Parathyroid adenoma (tissue), 2 donors: ENCODE data around the gene CRACDL.

Experiments
- H2AFZ ChIP-seq: fragments of 300-600 bp; sonication (generic); one replicate; pipeline ENCODE4 v1.7.0; 2017; ENCODE audit warnings: antibody characterized with exemption, mild to moderate bottlenecking
- H3K27ac ChIP-seq: fragments of 300-600 bp; sonication (generic); one replicate; pipeline ENCODE4 v1.7.0; 2017
- H3K27me3 ChIP-seq: fragments of 300-600 bp; sonication (generic); one replicate; pipeline ENCODE4 v1.7.0; 2017; ENCODE audit warnings: low read length; ENCODE audit not compliant: control insufficient read depth, insufficient read depth
- H3K36me3 ChIP-seq: fragments of 300-600 bp; sonication (generic); one replicate; pipeline ENCODE4 v1.7.0; 2017; ENCODE audit warnings: low read length; ENCODE audit not compliant: control insufficient read depth, insufficient read depth
- H3K4me1 ChIP-seq: fragments of 300-600 bp; sonication (generic); one replicate; pipeline ENCODE4 v1.7.0; 2017; ENCODE audit warnings: control low read depth
- H3K4me2 ChIP-seq: fragments of 300-600 bp; sonication (generic); one replicate; pipeline ENCODE4 v1.7.0; 2017; ENCODE audit warnings: low read length
- H3K4me3 ChIP-seq: fragments of 300-600 bp; sonication (generic); one replicate; pipeline ENCODE4 v1.7.0; 2017; ENCODE audit warnings: low read depth, low read length
- H3K79me2 ChIP-seq: fragments of 300-600 bp; sonication (generic); one replicate; pipeline ENCODE4 v1.7.0; 2017; ENCODE audit warnings: control low read depth
- H3K9ac ChIP-seq: fragments of 300-600 bp; sonication (generic); one replicate; pipeline ENCODE4 v1.7.0; 2017; ENCODE audit warnings: mild to moderate bottlenecking
- H3K9me3 ChIP-seq: fragments of 300-600 bp; sonication (generic); one replicate; pipeline ENCODE4 v1.7.0; 2017; ENCODE audit warnings: low read length; ENCODE audit not compliant: control insufficient read depth
- TF ChIP-seq, protein P1 (sequence below): fragments of 300-600 bp; sonication (generic); IDR thresholded peaks from one replicate; pipeline ENCODE4 v1.7.0; 2017; ENCODE audit warnings: antibody characterized with exemption, mild to moderate bottlenecking
- donor health status: primary hyperparathyroidism.

Gene CRACDL, protein sequence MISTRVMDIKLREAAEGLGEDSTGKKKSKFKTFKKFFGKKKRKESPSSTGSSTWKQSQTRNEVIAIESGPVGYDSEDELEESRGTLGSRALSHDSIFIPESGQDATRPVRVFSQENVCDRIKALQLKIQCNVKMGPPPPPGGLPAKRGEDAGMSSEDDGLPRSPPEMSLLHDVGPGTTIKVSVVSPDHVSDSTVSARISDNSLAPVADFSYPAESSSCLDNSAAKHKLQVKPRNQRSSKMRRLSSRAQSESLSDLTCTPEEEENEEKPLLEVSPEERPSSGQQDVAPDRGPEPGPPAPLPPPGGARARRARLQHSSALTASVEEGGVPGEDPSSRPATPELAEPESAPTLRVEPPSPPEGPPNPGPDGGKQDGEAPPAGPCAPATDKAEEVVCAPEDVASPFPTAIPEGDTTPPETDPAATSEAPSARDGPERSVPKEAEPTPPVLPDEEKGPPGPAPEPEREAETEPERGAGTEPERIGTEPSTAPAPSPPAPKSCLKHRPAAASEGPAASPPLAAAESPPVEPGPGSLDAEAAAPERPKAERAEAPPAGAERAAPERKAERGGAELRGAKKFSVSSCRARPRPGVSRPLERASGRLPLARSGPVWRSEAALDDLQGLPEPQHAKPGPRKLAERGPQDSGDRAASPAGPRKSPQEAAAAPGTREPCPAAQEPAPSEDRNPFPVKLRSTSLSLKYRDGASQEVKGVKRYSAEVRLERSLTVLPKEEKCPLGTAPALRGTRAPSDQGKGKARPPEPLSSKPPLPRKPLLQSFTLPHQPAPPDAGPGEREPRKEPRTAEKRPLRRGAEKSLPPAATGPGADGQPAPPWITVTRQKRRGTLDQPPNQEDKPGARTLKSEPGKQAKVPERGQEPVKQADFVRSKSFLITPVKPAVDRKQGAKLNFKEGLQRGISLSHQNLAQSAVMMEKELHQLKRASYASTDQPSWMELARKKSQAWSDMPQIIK

DNA sequence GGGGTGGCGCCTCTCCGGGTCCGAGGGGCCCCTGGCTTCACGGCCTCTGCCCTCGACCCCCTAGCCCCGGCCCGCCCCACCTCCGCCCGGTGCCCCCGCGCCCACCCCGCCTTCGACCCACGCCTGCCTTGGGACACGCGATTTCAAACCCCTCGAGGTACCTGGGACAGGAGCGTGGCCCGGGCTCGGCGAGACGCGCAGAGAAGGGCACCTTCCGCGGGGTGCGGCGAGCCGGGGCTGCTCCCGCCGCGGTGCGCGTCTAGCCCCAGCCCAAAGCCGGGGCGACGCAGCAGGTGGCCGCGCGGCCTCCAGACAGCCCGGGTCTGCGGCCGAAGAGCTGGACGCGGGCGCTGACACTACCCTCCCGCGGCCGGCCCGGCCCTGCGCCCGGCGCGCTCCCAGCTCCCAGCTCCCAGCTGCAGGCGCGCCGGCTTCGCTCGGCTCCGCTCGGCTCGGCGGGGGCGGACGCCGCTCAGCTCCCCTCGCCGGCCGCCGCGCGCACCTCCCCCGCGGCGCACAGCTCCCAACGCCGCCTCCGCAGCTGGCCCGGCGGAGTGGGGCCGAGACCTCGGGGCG is at the start of gene CRACDL:
Gene CRACDL (minus strand): TSS at position 449 of the 576 bp plus-strand sequence. CDS start 89,425 bp downstream, outside the sequence.
- peak within 1 kb of the TSS; percentile 84 for H2AFZ ChIP-seq
- no peaks in the 10 kb centered on the region for H3K27me3 ChIP-seq
- peak within 1 kb of the TSS; percentile 52 for H3K4me3 ChIP-seq
- no peak within 1 kb of the TSS for H3K9ac ChIP-seq
- no peaks in the 10 kb centered on the region for H3K79me2 ChIP-seq
- no peaks in the 10 kb centered on the region for H3K36me3 ChIP-seq
- no peak within 1 kb of the TSS for H3K27ac ChIP-seq
- peaks cover 4% of the 10 kb centered on the region for H3K4me1 ChIP-seq
- H3K9me3 ChIP-seq = no peaks in the 10 kb centered on the region
- TF ChIP-seq, protein P1, sequence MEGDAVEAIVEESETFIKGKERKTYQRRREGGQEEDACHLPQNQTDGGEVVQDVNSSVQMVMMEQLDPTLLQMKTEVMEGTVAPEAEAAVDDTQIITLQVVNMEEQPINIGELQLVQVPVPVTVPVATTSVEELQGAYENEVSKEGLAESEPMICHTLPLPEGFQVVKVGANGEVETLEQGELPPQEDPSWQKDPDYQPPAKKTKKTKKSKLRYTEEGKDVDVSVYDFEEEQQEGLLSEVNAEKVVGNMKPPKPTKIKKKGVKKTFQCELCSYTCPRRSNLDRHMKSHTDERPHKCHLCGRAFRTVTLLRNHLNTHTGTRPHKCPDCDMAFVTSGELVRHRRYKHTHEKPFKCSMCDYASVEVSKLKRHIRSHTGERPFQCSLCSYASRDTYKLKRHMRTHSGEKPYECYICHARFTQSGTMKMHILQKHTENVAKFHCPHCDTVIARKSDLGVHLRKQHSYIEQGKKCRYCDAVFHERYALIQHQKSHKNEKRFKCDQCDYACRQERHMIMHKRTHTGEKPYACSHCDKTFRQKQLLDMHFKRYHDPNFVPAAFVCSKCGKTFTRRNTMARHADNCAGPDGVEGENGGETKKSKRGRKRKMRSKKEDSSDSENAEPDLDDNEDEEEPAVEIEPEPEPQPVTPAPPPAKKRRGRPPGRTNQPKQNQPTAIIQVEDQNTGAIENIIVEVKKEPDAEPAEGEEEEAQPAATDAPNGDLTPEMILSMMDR = no peak
- peak within 1 kb of the TSS; percentile 78 for H3K4me2 ChIP-seq

GRCh38 chr2:98975611-98976010 is 39.6 kb upstream of the CRACDL start:
- Histone ChIP-seq H3K36me3 (no peaks in the 10 kb centered on the region), H3K27ac (no peak overlapping the region), H3K4me2 (no peak overlapping the region), H2AFZ (no peak overlapping the region), H3K27me3 (no peaks in the 10 kb centered on the region), H3K9ac (no peak overlapping the region), H3K4me3 (no peak overlapping the region), H3K9me3 (no peaks in the 10 kb centered on the region), H3K4me1 (no peaks in the 10 kb centered on the region), H3K79me2 (no peaks in the 10 kb centered on the region)
- TF ChIP-seq, protein P1 = no peak

DNA sequence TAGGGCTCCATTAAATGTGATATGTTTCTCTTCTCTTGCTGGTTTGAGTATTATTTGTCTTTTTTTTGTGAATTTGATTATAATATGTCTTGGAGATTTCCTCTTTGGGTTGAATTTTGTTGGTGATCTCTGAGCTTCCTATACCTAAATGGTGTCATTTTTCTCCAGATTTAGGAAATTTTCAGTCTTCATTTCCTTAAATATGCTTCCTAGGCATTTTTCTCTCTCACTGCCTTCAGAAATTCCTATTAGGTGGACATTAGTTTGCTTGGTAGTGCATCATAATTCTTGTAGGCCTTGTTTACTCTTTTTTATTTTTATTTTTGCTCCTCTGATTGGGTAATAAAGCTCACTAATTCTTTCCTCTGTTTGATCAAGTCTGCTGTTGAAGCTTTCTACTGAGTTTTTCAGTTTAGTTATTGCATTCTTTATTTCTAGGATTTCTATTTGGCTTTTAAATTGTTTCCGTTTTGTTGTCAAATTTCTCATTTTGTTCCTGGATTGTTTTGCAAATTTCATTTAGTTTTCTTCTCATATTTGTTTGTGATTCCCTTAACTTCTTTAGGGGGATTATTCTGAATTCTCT is 36.6 kb upstream of the CRACDL start:
- Histone ChIP-seq H3K36me3 (no peaks in the 10 kb centered on the region), H3K9ac (no peak overlapping the region), H3K9me3 (no peaks in the 10 kb centered on the region), H3K79me2 (no peaks in the 10 kb centered on the region), H3K27ac (no peak overlapping the region), H3K4me2 (no peak overlapping the region), H3K27me3 (no peaks in the 10 kb centered on the region), H3K4me3 (no peak overlapping the region), H2AFZ (no peak overlapping the region), H3K4me1 (no peaks in the 10 kb centered on the region)
- TF ChIP-seq, protein P1 = no peak

- Histone ChIP-seq H3K9ac (no peak overlapping the region), H3K9me3 (no peaks in the 10 kb centered on the region), H3K27ac (no peak overlapping the region), H3K4me3 (no peak overlapping the region), H3K4me1 (no peaks in the 10 kb centered on the region), H3K27me3 (no peaks in the 10 kb centered on the region), H3K4me2 (no peak overlapping the region), H2AFZ (no peak overlapping the region), H3K79me2 (no peaks in the 10 kb centered on the region), H3K36me3 (no peaks in the 10 kb centered on the region)
- TF ChIP-seq, protein P1 = no peak
Measured at GRCh38 chr2:98959810-98960507, 23.9 kb upstream of the CRACDL start.
